Fibroblast of skin of left biceps (primary cell): Measurements from ENCODE around the gene CLRN1.

Experiments
- DNase-seq, 2 experiments: peaks; one replicate each; pipeline ENCODE4 v3.0.0-alpha.2; 2013; ENCODE audit warnings: low read depth in 2 of 2

Gene CLRN1

DNA sequence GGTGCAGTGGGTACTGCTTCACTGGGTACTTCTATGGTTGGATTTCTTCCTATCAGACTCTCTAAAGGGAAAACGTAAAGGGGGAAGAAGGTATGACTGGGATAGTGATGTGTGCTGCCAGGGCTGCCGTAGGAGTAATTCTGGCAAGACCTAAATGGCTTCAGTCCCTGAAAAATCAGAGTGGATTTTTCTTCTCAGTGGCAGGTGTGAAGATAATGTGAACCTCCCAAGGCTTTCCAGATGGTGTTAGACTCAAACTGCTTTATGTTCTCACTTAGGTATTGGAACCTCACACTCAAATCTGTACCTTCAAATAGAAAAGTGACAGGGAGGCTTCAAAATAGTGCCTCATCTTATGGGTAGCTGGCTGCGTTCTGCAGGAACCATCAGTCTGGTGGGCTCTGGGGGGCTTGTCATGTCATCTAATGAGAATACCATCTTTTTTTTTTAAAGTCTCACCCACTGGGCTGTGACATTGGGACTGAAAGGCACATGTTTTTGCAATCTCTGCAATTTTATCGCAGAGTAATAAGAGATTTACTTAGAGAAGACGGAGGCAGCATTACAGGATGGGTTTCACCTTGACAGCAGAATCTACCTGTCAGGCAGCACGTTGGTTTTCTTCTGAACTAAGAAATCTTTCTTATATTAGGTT lies 95.8 kb downstream of the CLRN1 start:
- no peak for DNase-seq
